Spinal cord (tissue), 10 donors: ENCODE data around the gene CMSS1. TPM values are rescaled to one million over a fixed set of nuclear protein-coding genes. Genes with fewer than 3 reads are reported as not detected.

Experiments used
- DNase-seq, 6 donors: peaks; one replicate each; pipeline versions ENCODE4 v3.0.0 to v3.0.0-alpha.2; 2013 to 2015; ENCODE audit warnings: low spot score in 6 of 6, low read depth in 4 of 6
- H3K27ac ChIP-seq: one replicate; pipeline ENCODE4 v1.5.1; 2013; ENCODE audit warnings: low read depth, low read length, control low read depth
- H3K27me3 ChIP-seq: one replicate; pipeline ENCODE4 v1.6.1; 2013; ENCODE audit warnings: low read length; ENCODE audit not compliant: control insufficient read depth, insufficient read depth
- H3K36me3 ChIP-seq: one replicate; pipeline ENCODE4 v1.6.1; 2013; ENCODE audit warnings: low read length; ENCODE audit not compliant: control insufficient read depth, insufficient read depth
- H3K4me1 ChIP-seq: one replicate; pipeline ENCODE4 v1.6.1; 2013; ENCODE audit warnings: low read length; ENCODE audit not compliant: control insufficient read depth, insufficient read depth
- H3K4me3 ChIP-seq: one replicate; pipeline ENCODE4 v1.5.1; 2013; ENCODE audit warnings: low read depth, low read length, control low read depth
- H3K9me3 ChIP-seq: one replicate; pipeline ENCODE4 v1.6.1; 2013; ENCODE audit warnings: low read length; ENCODE audit not compliant: control insufficient read depth, insufficient read depth
- WGBS: methylation state at CpG from one replicate; pipeline ENCODE4 v1.1.5; 2013; ENCODE audit warnings: missing lambda C conversion rate; ENCODE audit not compliant: insufficient coverage; 5-methylcytosine and 5-hydroxymethylcytosine counted together
- polyA plus RNA-seq, 2 donors: library from polyadenylated mRNA; unstranded; fragments of 120-200 nt; gene quantifications; one replicate each; pipeline ENCODE4 v1.2.1, GENCODE V29; 2013; ENCODE audit not compliant: insufficient read length in 2 of 2
- total RNA-seq, 2 donors: library from RNA; depleted of rRNA in 1 of 2; stranded (reverse); fragments of 120-200 nt in 1 of 2; fragments of >200 nt in 1 of 2; gene quantifications; one replicate each; pipeline versions ENCODE4 v1.2.3 to v1.2.4, GENCODE V29; 2013 to 2014
- donor health status: healthy.

CMSS1 gene
- total and polyA plus RNA-seq, 4 donors: 19.9 to 50.4 (median 36.3) TPM

- no peaks in the 10 kb centered on the region for H3K27me3 ChIP-seq
- H3K4me3 ChIP-seq: no peak overlapping the region
- no peak for DNase-seq
- no peaks in the 10 kb centered on the region for H3K36me3 ChIP-seq
- no CpG with 5 or more reads among the region's 5 CpGs for WGBS
- no peak overlapping the region for H3K27ac ChIP-seq
- H3K4me1 ChIP-seq: peaks cover 7% of the 10 kb centered on the region
- no peaks in the 10 kb centered on the region for H3K9me3 ChIP-seq
Measured at GRCh38 chr3:99949956-99950670, 132.5 kb downstream of the CMSS1 start.

GRCh38 chr3:99950921-99951320 is 133.3 kb downstream of the CMSS1 start:
- H3K4me3 ChIP-seq: no peak overlapping the region
- no peaks in the 10 kb centered on the region for H3K4me1 ChIP-seq
- H3K9me3 ChIP-seq: no peaks in the 10 kb centered on the region
- no peaks in the 10 kb centered on the region for H3K36me3 ChIP-seq
- DNase-seq: no peak
- no peak overlapping the region for H3K27ac ChIP-seq
- H3K27me3 ChIP-seq: no peaks in the 10 kb centered on the region
- 77% methylated on average over 1 of the region's 1 CpG for WGBS

DNA sequence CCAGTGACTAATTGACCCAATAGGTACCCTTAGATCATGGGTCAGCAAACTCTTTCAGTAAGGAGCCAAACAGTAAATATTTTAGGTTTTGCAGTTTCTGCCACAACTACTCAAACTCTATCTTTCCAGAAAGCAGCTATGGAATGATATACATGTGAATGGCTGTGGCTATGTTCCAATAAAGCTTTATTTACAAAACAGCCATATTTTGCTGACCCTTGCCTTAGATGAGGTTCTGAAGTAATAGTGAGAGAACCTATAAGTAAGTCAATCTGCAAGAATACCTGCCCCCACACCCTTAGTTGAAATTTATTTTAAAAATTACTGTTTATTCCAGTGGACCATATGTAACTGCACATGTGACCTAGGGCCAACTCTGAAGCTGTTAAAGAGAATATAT is 134.0 kb downstream of the CMSS1 start:
- no peak overlapping the region for H3K4me3 ChIP-seq
- H3K27ac ChIP-seq: no peak overlapping the region
- DNase-seq: no peak
- H3K9me3 ChIP-seq: no peaks in the 10 kb centered on the region
- H3K36me3 ChIP-seq: no peaks in the 10 kb centered on the region
- H3K27me3 ChIP-seq: no peaks in the 10 kb centered on the region
- no peaks in the 10 kb centered on the region for H3K4me1 ChIP-seq

DNA sequence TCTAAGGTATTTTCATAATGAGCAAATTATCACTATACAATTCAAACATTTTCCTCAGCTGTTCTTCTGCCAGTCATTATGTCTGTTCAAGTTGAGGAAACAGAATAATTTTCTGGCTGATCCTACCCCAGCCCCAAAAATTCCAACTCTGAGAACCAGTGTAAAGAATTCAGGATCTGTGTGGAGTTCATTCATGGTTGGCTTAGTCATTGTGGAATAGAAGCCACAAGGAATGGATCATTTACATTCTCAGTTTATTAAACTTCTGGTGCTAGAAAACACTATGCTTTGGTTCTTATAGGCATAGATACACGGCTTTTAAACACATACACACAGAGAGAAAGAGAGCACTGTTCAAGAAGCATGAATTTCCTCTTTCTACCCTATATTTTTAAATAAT is 134.6 kb downstream of the CMSS1 start:
- Histone ChIP-seq H3K4me1 (no peaks in the 10 kb centered on the region), H3K27me3 (no peaks in the 10 kb centered on the region), H3K27ac (no peak overlapping the region), H3K36me3 (no peaks in the 10 kb centered on the region), H3K4me3 (no peak overlapping the region), H3K9me3 (no peaks in the 10 kb centered on the region)
- DNase-seq: no peak
- WGBS: no CpG with 5 or more reads among the region's 1 CpG

GRCh38 chr3:99953596-99953995 is 135.9 kb downstream of the CMSS1 start:
- Histone ChIP-seq H3K27ac (no peak overlapping the region), H3K4me3 (no peak overlapping the region), H3K4me1 (no peaks in the 10 kb centered on the region), H3K9me3 (no peaks in the 10 kb centered on the region), H3K36me3 (no peaks in the 10 kb centered on the region), H3K27me3 (no peaks in the 10 kb centered on the region)
- no peak for DNase-seq

GRCh38 chr3:99954914-99955644 is 137.4 kb downstream of the CMSS1 start:
- peak in 1 of 6 donors; percentile 46 for DNase-seq
- H3K27me3 ChIP-seq: no peaks in the 10 kb centered on the region
- H3K27ac ChIP-seq: no peak overlapping the region
- WGBS: no CpG with 5 or more reads among the region's 4 CpGs
- H3K9me3 ChIP-seq: no peaks in the 10 kb centered on the region
- H3K4me3 ChIP-seq: no peak overlapping the region
- no peaks in the 10 kb centered on the region for H3K4me1 ChIP-seq
- no peaks in the 10 kb centered on the region for H3K36me3 ChIP-seq

- Histone ChIP-seq H3K36me3 (no peaks in the 10 kb centered on the region), H3K4me1 (no peaks in the 10 kb centered on the region), H3K27ac (no peak overlapping the region), H3K27me3 (no peaks in the 10 kb centered on the region), H3K4me3 (no peak overlapping the region), H3K9me3 (no peaks in the 10 kb centered on the region)
- WGBS: 98% methylated on average over 6 of the region's 10 CpGs
- DNase-seq: no peak
Measured at GRCh38 chr3:99955773-99956562, 138.3 kb downstream of the CMSS1 start.

GRCh38 chr3:99957151-99957796 is 139.6 kb downstream of the CMSS1 start:
- Histone ChIP-seq H3K27me3 (no peaks in the 10 kb centered on the region), H3K4me1 (no peaks in the 10 kb centered on the region), H3K9me3 (no peaks in the 10 kb centered on the region), H3K27ac (no peak overlapping the region), H3K36me3 (no peaks in the 10 kb centered on the region), H3K4me3 (no peak overlapping the region)
- DNase-seq: peak in 1 of 6 donors; percentile 72
- no CpG with 5 or more reads among the region's 4 CpGs for WGBS

GRCh38 chr3:99958222-99958912 is 140.7 kb downstream of the CMSS1 start:
- Histone ChIP-seq H3K4me1 (no peaks in the 10 kb centered on the region), H3K27me3 (no peaks in the 10 kb centered on the region)
- DNase-seq: no peak

More at GRCh38 chr3:99958222-99958912, 140.7 kb downstream of the CMSS1 start:
- WGBS: 100% methylated on average over 1 of the region's 3 CpGs
- H3K36me3 ChIP-seq: no peaks in the 10 kb centered on the region
- no peaks in the 10 kb centered on the region for H3K9me3 ChIP-seq
- H3K4me3 ChIP-seq: no peak overlapping the region
- H3K27ac ChIP-seq: no peak overlapping the region
